Inferior parietal cortex (tissue), 1 donor: ENCODE measurements around the gene KCTD16.

Source experiments
- DNase-seq: peaks from one replicate; pipeline ENCODE4 v3.0.0-alpha.2; 2016; ENCODE audit errors: extremely low spot score

The KCTD16 gene

DNA sequence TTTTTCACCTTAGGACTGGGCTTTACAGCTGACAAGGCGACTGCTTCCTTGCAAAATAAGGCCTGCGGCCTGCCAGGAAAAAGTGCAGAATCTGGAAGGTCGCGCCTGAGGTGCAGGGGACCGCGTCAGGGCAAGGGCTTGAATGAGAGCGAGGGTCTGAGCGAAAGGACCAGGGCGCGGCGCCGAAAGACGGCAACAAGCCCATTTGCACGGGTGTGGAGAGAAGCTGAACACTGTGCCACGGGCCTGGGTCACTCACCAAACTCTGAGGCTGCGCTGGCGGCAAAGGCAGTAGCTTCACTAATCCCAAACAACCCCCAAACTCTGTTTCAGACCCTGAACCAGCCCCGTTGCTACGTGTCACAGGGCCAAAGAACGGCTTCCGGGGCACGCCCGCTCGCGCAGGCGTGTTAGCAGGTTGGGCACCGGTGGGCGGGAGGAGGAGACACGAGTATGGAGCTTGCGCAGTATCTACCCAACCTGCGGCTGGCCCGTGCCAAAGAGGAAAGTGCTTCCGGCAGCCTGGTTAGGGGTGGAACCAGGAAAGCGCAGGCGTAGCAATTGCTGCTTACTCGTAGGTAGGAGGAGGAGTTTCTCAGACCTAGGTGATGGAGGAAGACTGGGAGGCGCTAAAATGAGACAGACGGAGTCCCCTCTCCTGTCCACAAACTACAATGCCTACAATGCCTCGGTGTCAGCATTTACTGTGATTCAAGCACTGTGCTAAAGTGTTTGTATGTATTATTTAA lies at the start of gene KCTD16, which contains the start of gene YIPF5:
TSS of gene KCTD16 (plus strand) at position 598 of the 749 bp plus-strand sequence.
TSS of gene YIPF5 (minus strand) at position 384 of the 749 bp plus-strand sequence. CDS start 704 bp downstream, outside the sequence.
- peak; percentile 96 for DNase-seq

DNA sequence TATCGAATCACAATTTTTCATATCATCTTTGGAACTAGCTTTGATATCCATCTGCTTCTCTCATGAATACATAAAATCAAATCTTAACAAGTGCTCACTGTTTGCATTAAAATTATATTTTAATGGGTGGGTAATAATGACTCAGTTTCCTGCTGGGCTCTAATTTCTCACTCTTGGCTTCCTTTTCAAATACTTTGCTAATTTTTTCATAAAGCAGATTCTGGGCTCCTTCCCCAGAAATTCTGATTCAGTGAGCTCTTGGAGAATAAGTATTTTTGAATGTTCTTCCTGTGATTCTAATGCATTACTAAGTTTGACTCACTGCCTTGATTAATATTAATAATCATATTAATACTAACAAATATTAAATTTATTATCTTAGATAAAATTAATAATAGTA lies 49.1 kb upstream of the KCTD16 start:
- DNase-seq = no peak

- DNase-seq = no peak
These were observed 48.6 kb upstream of the KCTD16 start for GRCh38 chr5:144122081-144122480.

- DNase-seq = no peak
These were observed 48.0 kb upstream of the KCTD16 start for GRCh38 chr5:144122641-144123040.

- DNase-seq = no peak
These were observed 45.4 kb upstream of the KCTD16 start for GRCh38 chr5:144125163-144125726.

DNA sequence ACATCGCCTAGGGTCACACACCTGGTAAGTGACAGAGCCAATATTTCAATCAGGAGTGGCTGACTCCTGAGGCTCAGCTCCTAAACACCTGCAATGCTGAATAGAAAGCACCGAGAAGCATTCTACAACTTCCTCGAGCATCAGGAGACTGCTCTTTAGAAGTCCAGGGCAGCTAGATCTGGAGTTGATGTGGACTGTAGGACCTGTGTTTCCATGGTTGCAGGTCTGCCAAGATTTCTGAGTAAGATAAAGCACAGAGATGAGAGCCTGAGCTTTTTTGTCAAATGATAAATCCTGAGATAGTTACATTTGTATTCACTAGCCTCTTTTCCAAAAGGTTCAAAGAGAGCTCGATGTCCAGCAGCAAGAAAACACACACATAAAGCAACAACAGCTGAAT lies 44.0 kb upstream of the KCTD16 start:
- DNase-seq = no peak

GRCh38 chr5:144128844-144129243 lies 41.8 kb upstream of the KCTD16 start:
- DNase-seq = no peak

DNA sequence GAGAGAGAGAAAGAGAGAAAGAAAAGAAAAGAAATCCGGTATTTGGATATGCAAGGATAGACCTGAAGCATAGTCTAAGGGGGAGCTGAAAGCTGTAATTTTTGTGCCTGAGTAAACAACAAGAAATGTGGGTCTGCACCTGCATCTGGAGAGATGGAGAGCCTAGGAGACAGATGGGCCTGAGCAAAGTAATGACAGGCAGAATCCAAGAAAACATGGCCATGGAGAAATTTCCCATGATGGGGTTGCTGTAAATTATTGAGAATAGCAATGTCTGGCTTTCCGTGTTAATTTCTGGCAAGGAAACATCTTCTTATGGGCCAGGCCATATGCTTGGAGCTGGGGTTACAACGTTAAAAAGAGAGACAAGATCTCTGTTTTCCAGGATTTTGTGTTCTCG lies 40.4 kb upstream of the KCTD16 start:
- no peak for DNase-seq

- no peak for DNase-seq
These were observed 39.4 kb upstream of the KCTD16 start for GRCh38 chr5:144131261-144131660.

- no peak for DNase-seq
These were observed 37.5 kb upstream of the KCTD16 start for GRCh38 chr5:144133050-144133633.

DNA sequence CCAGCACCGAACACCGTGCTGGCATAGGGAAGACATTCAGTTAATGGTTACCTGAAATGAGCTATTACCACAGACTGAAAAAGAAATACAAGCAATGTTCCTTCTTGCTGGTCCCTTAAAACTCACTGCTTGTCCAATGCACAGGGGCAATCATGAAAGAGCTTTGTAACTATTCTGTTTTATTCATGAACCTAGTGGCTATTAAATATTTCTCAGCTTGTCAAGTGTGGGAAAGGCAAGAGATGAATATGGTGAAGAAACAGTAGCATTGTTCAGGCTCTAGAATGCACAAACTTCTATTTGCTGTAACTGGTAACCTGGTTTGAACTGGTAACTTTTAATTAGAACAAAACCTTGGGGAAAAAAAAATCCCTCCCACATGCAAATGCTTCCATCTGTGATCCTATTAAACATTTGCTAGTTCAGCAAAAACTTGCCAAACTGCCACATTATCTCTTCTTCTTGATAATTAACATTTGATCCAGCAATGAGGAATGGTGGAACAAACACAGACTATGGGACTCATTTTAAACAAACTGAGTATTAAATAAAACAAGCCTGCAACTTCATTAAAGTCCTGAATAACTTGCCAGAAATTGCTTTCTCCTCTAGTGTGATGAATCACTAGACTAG lies 36.4 kb upstream of the KCTD16 start:
- no peak for DNase-seq

DNA sequence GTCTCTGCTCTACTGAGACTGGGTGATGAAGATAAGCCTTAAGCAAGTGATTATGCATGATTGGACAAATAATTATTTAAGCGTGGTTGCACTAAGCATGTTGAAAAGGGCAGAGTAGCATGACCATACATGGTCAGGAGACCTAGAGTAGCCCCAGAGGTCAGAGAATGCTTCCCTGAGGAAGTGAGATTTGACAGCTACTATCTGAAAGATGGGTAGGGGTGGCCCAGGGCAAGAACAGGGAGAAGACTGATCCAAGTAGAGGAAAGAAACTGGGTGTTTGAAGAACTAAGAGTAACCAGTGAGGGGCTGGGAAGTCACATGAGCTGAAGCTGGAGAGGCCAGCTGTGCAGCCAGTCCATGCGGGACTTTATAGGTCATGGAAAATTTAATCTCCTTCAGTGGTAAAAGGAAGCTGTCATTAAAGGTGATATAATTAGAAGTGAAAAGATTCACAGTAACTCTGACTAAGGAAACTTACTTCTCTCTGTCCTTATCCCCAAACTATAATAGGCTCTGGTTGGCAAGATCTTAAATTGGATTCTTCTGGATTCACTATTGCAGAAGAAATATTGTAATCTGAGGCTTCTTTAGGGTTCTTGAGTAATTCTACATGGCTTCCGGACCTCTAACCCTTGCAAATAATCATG lies 35.4 kb upstream of the KCTD16 start:
- no peak for DNase-seq

GRCh38 chr5:144139586-144139985 lies 31.1 kb upstream of the KCTD16 start:
- DNase-seq = peak; percentile 37

DNA sequence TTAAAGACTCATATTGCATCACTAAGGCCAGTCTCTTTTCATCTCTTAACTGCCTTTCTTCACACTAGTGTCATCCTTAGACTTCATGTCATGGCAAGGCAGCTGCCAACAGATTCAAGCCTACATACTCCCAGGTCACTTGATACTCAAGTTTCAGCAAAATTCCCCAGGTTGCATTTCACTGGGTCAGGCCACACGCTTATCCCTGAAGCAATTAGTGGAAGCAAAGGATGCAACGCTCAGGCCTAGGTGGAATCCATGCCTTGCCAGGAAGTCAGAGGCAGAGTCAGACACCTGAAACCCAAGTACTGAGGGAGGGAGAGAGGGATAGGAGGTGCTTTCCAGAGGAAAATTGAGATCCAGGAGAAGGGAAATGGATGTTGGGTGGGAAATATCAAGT lies 29.1 kb upstream of the KCTD16 start:
- DNase-seq = no peak

- peak; percentile 64 for DNase-seq
These were observed 28.4 kb upstream of the KCTD16 start for GRCh38 chr5:144142139-144142823.

DNA sequence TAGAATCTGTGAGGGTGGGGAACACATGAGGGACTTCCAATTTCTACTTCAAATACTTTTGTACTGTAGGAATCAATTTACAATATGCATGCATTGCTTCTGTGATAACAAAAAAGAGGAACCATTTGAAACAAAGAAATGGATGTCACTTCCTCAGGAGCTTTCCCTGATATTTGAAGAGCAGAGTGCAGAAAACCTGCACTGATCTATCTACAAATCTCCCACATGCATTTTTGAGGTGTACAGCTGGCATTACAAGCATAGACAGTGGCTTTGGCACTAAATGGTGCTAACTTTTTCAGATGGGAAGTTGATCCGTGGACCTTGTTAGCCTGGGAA lies 27.9 kb upstream of the KCTD16 start:
- no peak for DNase-seq

GRCh38 chr5:144143625-144144024 lies 27.0 kb upstream of the KCTD16 start:
- DNase-seq = no peak

DNA sequence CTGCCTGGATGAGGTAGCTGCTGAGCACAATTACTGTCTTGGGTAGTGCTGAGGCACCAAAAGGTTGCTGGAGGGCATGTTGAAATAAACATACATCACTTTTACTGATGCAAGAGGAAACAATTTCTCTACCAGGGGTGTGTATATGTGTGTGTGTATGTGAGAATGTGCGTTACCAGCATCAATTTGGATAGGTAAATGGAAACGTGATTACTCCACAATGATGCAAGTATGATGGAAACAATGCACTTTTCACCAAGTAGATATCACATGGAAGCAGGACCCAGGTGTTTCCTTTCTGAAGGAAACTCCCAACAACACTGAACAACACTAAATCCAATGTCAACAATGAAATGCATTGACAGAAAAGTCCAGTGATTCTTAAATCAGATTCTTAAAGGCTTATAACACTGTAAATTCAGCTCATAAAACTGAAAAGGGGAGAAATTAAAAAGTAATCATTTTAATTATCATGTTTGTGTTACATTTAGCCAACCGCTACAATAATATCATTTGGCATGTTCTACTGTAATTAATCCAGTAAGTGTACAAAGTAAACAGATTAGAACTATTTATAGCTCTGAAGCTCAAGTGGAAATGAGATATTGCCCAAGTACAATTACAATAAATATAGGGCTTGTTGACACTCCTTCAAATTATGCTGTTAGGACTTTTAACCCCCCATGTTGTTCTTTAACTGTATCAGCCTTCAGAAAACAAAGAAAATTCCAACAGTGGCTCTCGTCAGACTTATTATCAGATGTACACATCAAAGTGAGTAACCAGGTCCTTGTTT lies 25.5 kb upstream of the KCTD16 start:
- DNase-seq = no peak

DNA sequence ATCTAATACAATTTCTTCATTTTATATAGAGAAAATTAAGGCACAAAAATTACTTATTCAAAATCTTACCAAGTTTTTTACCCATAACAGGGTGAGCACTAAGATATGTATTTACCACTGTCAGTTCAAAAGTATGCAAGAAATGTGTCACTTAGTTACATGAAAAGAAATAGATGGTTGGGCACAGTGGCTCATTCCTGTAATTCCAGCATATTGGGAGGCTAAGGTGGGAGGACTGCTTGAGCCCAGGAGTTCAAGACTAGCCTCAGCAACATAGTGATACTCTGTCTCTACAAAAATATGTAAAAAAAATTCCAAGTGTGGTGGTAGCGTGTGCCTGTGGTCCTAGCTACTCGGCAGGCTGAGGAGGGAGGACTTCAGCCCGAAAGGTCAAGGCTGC lies 19.6 kb upstream of the KCTD16 start:
- no peak for DNase-seq

DNA sequence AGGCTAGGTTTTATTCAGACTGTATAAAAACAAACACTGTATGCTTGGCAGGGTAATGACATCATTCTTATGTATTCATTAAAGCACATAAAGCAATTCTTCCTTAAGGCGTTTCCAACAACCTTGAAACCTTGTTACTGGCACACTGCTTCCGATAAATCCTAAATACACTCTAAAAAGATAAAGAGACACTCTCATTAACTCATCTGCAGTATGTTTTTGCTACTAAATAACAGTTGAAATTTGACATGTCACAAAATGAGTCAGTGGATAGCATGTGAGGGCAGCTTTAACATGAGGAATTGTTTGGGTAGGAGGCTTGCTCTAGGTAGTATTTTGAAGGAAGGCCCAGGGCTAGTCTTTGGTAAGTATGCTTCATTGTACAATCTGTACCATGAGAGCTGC lies 13.9 kb upstream of the KCTD16 start:
- DNase-seq = no peak

GRCh38 chr5:144162686-144163085 lies 8.0 kb upstream of the KCTD16 start:
- no peak for DNase-seq
